Psoas muscle (tissue), 8 donors: ENCODE measurements around the gene CLDN7. TPM values are rescaled to one million over a fixed set of nuclear protein-coding genes. Genes with fewer than 3 reads are reported as not detected.

ENCODE experiments used
- ATAC-seq, 4 donors: fragments of 200-7000 bp; cut with Tn5 transposase; one replicate each; pipeline ENCODE4 v1.9.1; 2020; ENCODE audit warnings: moderate library complexity in 3 of 4, mild to moderate bottlenecking in 2 of 4
- DNase-seq, 2 donors: peaks; one replicate each; pipeline ENCODE4 v3.0.0-alpha.2; 2020
- H3K27ac ChIP-seq: fragments of 200-600 bp; one replicate; pipeline ENCODE4 v1.8.0; 2022
- H3K27me3 ChIP-seq, 3 donors: fragments of 200-600 bp in 1 of 3; one replicate each; pipeline versions ENCODE4 v1.6.1 to v1.8.0; 2013 to 2022; ENCODE audit warnings: low read length in 2 of 3, mild to moderate bottlenecking in 2 of 3, moderate library complexity in 1 of 3; ENCODE audit not compliant: insufficient read depth in 3 of 3
- H3K36me3 ChIP-seq, 2 donors: fragments of 200-600 bp in 1 of 2; one replicate each; pipeline versions ENCODE4 v1.6.1 to v1.8.0; 2013 to 2022; ENCODE audit warnings: low read depth in 1 of 2, mild to moderate bottlenecking in 1 of 2, moderate library complexity in 1 of 2; ENCODE audit not compliant: insufficient read depth in 1 of 2
- H3K4me1 ChIP-seq: fragments of 200-600 bp; one replicate; pipeline ENCODE4 v1.8.0; 2022
- H3K4me3 ChIP-seq: fragments of 200-600 bp; one replicate; pipeline ENCODE4 v1.8.0; 2022; ENCODE audit warnings: mild to moderate bottlenecking
- H3K9me3 ChIP-seq: fragments of 200-600 bp; one replicate; pipeline ENCODE4 v1.8.0; 2022
- CTCF ChIP-seq: fragments of 200-600 bp; IDR thresholded peaks from one replicate; pipeline ENCODE4 v1.8.0; 2022; ENCODE audit warnings: antibody characterized with exemption
- WGBS, 3 donors: extraction: QIAGEN DNeasy Blood & Tissue Kit; methylation state at CpG; one replicate each; pipeline versions ENCODE4 v1.1.6 to v1.1.7; 2013; 5-methylcytosine and 5-hydroxymethylcytosine counted together
- intact Hi-C, 2 donors: fragments of 100-400 bp; cut with DNase I; formaldehyde crosslinking; loops; one replicate each; pipeline versions ENCODE4 v1.11.0 to v1.14.2; 2022
- polyA plus RNA-seq, 3 donors: library from polyadenylated mRNA; stranded (reverse); fragments of 200-250 nt; gene quantifications; one replicate each; pipeline ENCODE4 v1.2.3, GENCODE V29; 2013
- total RNA-seq, 4 donors: library from RNA; stranded (reverse); fragmentation: NEBNext Ultra II Directional in 2 of 4; extraction: Animal tissue kit (Norgen Biotek cat#: 25700) in 2 of 4; gene quantifications; one replicate each; pipeline versions ENCODE4 v1.2.1 to v1.2.4, GENCODE V29; 2021 to 2023
- donor health status: healthy with polysubstance abuse.
- donor health status: DM: no; HTN: no; CAD: no; lungs with moderate emphysema.
- donor health status: Bipolar disorder and iron deficiency.
- donor health status: healthy.
- donor health status: DM: yes; HTN: yes; CAD: no.
- donor health status: DM: no; HTN: no; CAD: no.
- donor health status: DM: no; HTN: no; CAD: no.
- donor health status: DM: yes; HTN: yes; CAD: no.

CLDN7 gene
- total and polyA plus RNA-seq, 7 donors = 0.48 to 1.1 (median 0.93) TPM; not detected in 1

- intact Hi-C loops = loop anchor here in 1 of 2 donors (5.0 kb wide), 1 partner anchor 64 kb away; no protein-coding TSS in a partner anchor
- no peak for TF ChIP-seq CTCF
- 24 to 36% (median 25%) methylated on average over 6 of the region's 6 CpGs for WGBS, 3 donors
- peak overlapping the region; percentile 96 for H3K27ac ChIP-seq
- H3K9me3 ChIP-seq = no peaks in the 10 kb centered on the region
- H3K4me1 ChIP-seq = peaks cover 29% of the 10 kb centered on the region
- no peaks in the 10 kb centered on the region for H3K27me3 ChIP-seq
- ATAC-seq (no peak), DNase-seq (peak in 1 of 2 donors; percentile 62)
- peaks cover 0 to 42% of the 10 kb centered on the region in 2 donors for H3K36me3 ChIP-seq
- peak overlapping the region; percentile 86 for H3K4me3 ChIP-seq
Measured at GRCh38 chr17:7282752-7283321, 20.6 kb upstream of the CLDN7 start.

- intact Hi-C loops = loop anchor here (2.0 to 5.0 kb wide), 3 partner anchors 15 to 65 kb away; partner anchors contain the start of gene GABARAP (in 1 of the 2)
- DNase-seq (peak; percentile 84 to 97), ATAC-seq (peak; percentile 47 to 71 (median 70))
- Histone ChIP-seq H3K4me1 (peaks cover 29% of the 10 kb centered on the region), H3K27me3 (no peaks in the 10 kb centered on the region), H3K36me3 (peaks cover 0 to 35% of the 10 kb centered on the region in 2 donors), H3K4me3 (peak overlapping the region; percentile 86), H3K9me3 (no peaks in the 10 kb centered on the region), H3K27ac (peak overlapping the region; percentile 96)
- 1 to 2% (median 2%) methylated on average over 37 to 43 of the region's 43 CpGs for WGBS, 3 donors
- TF ChIP-seq CTCF = no peak
Measured at GRCh38 chr17:7281953-7282751, 19.9 kb upstream of the CLDN7 start.

GRCh38 chr17:7281074-7281952, 19.0 kb upstream of the CLDN7 start, which contains the start of gene SLC2A4:
SLC2A4 (plus strand) TSS chr17:7281718; CDS start chr17:7281935, 217 bp downstream.
- H3K4me3 ChIP-seq = peak within 1 kb of the TSS; percentile 86
- H3K27me3 ChIP-seq = no peaks in the 10 kb centered on the region
- no peaks in the 10 kb centered on the region for H3K9me3 ChIP-seq
- 0 to 1% (median 1%) methylated on average over 64 to 71 of the region's 71 CpGs for WGBS, 3 donors
- intact Hi-C loops = loop anchor here (2.0 to 5.0 kb wide), 3 partner anchors 15 to 66 kb away; partner anchors contain the start of gene GABARAP (in 1 of the 2)
- TF ChIP-seq CTCF = no peak
- peak within 1 kb of the TSS; percentile 96 for H3K27ac ChIP-seq
- peak; percentile 95 to 98 for DNase-seq
- peaks cover 29% of the 10 kb centered on the region for H3K4me1 ChIP-seq
- peak; percentile 78 to 84 (median 79) for ATAC-seq
- H3K36me3 ChIP-seq = peaks cover 0 to 28% of the 10 kb centered on the region in 2 donors

GRCh38 chr17:7280519-7281073, 18.3 kb upstream of the CLDN7 start:
- Histone ChIP-seq H3K4me3 (peak overlapping the region; percentile 86), H3K4me1 (peaks cover 28% of the 10 kb centered on the region), H3K27ac (peak overlapping the region; percentile 96), H3K27me3 (no peaks in the 10 kb centered on the region), H3K9me3 (no peaks in the 10 kb centered on the region), H3K36me3 (peaks cover 0 to 21% of the 10 kb centered on the region in 2 donors)
- WGBS, 3 donors = 0 to 1% (median 1%) methylated on average over 29 of the region's 29 CpGs
- DNase-seq = peak; percentile 85 to 93
- ATAC-seq = peak; percentile 56 to 74 (median 61)
- intact Hi-C loops = loop anchor here (1.0 to 5.0 kb wide), 4 partner anchors 16 to 67 kb away; partner anchors contain the start of gene GABARAP (in 1 of the 2)
- peak; percentile 89 for TF ChIP-seq CTCF
